Measurements from ENCODE around the gene ATF7. TPM values are rescaled to one million over a fixed set of nuclear protein-coding genes. Genes with fewer than 3 reads are reported as not detected.

ATF7 gene
- total and polyA plus RNA-seq, 9 of the 15 experiments (the other 6 are each of a cell fraction or from before 2014, with no cell fraction given): 10.6 to 30.4 (median 20.7) TPM

DNA sequence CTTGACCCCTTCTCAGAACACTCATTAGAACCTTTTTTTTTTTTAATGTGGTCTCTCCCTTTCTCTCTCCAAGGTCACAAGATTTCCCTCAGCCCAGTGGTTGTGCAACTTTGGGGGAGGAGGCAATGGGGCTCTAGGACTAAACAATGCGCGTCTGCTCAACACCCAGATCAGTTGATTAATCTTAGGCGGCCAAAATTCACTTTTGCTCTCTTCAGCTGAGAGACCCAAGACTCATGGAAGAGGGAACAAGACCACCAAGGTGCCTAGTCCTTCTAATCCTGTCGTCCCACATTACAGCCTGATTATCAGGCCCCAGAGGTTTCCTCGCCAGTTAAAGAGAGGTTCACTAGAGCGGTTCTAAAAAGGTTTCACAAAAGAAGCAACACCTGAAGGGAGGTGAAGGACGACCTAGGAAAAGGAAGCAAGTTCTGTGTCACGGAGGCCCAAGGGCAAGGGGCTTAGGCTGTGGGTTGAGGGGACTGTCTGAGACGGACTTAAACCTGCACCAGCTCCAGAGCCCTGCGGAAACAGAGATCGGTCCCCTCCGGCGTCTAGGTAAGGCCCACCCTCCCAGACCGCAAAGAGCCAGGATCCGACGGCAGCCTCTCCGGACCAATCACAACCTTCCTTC is 125.9 kb downstream of the ATF7 start (continued):
- TF ChIP-seq HMBOX1 (IDR thresholded peaks at IDR 0.05): 0 out of 2 replicates have a peak, but pooled peaks have one; percentile 32
- TF ChIP-seq SMARCE1 (IDR thresholded peaks at IDR 0.05): 0 out of 2 replicates have a peak, but pooled peaks have one; percentile 41
- 0 out of 4 replicates have a peak, but pooled peaks of 1 of the 2 experiments have one; percentile 24 for TF ChIP-seq TEAD1 (CRISPR knock-in tag; IDR thresholded peaks at IDR 0.05)
- no peak for TF ChIP-seq ZNF140 (CRISPR knock-in tag; IDR thresholded peaks at IDR 0.05)
- TF ChIP-seq CEBPG (CRISPR knock-in tag; IDR thresholded peaks at IDR 0.05): peak; percentile 88
- peak; percentile 93 to 98 for TF ChIP-seq CEBPG (tag; conservative IDR thresholded peaks at IDR 0.05 in 1 of 2, IDR thresholded peaks at IDR 0.05 in 1 of 2)
- TF ChIP-seq EP300 (IDR thresholded peaks at IDR 0.05; ENCODE audit: low read length): 0 out of 2 replicates have a peak, but pooled peaks have one; percentile 20
- no peak for TF ChIP-seq PYGO2 (tag; IDR thresholded peaks at IDR 0.05)
- peak; percentile 53; the same call in 1 of the 2 replicates for TF ChIP-seq IRF9 (tag; IDR thresholded peaks at IDR 0.05)
- peak; percentile 66 for TF ChIP-seq POLR2A (conservative IDR thresholded peaks at IDR 0.05)
- no peak for TF ChIP-seq SPI1 (IDR thresholded peaks at IDR 0.05; ENCODE audit: borderline replicate concordance, low read depth, low read length)
- TF ChIP-seq MCM5 (IDR thresholded peaks at IDR 0.05; ENCODE audit: low read depth): no peak
- no peak for TF ChIP-seq TFAM (CRISPR knock-in tag; conservative IDR thresholded peaks at IDR 0.05)
- TF ChIP-seq ERF (CRISPR knock-in tag; IDR thresholded peaks at IDR 0.05): 0 out of 2 replicates have a peak, but pooled peaks have one; percentile 30
- no peak; the same call in 1 of the 2 replicates for TF ChIP-seq CXXC5 (CRISPR knock-in tag; IDR thresholded peaks at IDR 0.05)
- TF ChIP-seq, protein P1, sequence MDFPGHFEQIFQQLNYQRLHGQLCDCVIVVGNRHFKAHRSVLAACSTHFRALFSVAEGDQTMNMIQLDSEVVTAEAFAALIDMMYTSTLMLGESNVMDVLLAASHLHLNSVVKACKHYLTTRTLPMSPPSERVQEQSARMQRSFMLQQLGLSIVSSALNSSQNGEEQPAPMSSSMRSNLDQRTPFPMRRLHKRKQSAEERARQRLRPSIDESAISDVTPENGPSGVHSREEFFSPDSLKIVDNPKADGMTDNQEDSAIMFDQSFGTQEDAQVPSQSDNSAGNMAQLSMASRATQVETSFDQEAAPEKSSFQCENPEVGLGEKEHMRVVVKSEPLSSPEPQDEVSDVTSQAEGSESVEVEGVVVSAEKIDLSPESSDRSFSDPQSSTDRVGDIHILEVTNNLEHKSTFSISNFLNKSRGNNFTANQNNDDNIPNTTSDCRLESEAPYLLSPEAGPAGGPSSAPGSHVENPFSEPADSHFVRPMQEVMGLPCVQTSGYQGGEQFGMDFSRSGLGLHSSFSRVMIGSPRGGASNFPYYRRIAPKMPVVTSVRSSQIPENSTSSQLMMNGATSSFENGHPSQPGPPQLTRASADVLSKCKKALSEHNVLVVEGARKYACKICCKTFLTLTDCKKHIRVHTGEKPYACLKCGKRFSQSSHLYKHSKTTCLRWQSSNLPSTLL (IDR thresholded peaks at IDR 0.05): peak; percentile 89; the same call in 1 of the 2 replicates
- TF ChIP-seq CC2D1A (IDR thresholded peaks at IDR 0.05): peak; percentile 98
- peak; percentile 31; the same call in 1 of the 2 replicates for TF ChIP-seq ZNF263 (CRISPR knock-in tag; IDR thresholded peaks at IDR 0.05; ENCODE audit: borderline replicate concordance)
- 0 out of 4 replicates have a peak, but pooled peaks of 1 of the 2 experiments have one; percentile 18 for TF ChIP-seq UBTF (IDR thresholded peaks at IDR 0.05; ENCODE audit: borderline replicate concordance in 1 of 2, low read depth in 2 of 2, low read length in 2 of 2)
- TF ChIP-seq MEF2D (tag; conservative IDR thresholded peaks at IDR 0.05; ENCODE audit: low read depth): no peak
- TF ChIP-seq DNMT1 (IDR thresholded peaks at IDR 0.05): 0 out of 2 replicates have a peak, but pooled peaks have one; percentile 51
- 0 out of 2 replicates have a peak, but pooled peaks have one; percentile 29 for TF ChIP-seq OTX1 (CRISPR knock-in tag; IDR thresholded peaks at IDR 0.05)
- no peak for TF ChIP-seq ZNF133 (CRISPR knock-in tag; IDR thresholded peaks at IDR 0.05)

All from K562 (cell line).